Fibroblast of lung (primary cell): ENCODE results near the gene CARMIL3. TPM values are rescaled to one million over a fixed set of nuclear protein-coding genes. Genes with fewer than 3 reads are reported as not detected.

Experiments
- DNase-seq, 2 donors: peaks; one replicate each; pipeline versions ENCODE4 v3.0.0 to v3.0.0-alpha.2; 2010; ENCODE audit warnings: low read depth in 2 of 2
- H2AFZ ChIP-seq: 2 replicates; pipeline ENCODE4 v1.5.1; 2012; ENCODE audit warnings: low read length, control low read depth, inconsistent platforms
- H3K27ac ChIP-seq: 2 replicates; pipeline ENCODE4 v1.5.1; 2011; ENCODE audit warnings: low read length, control low read depth; ENCODE audit not compliant: insufficient read depth
- H3K27me3 ChIP-seq: 2 replicates; pipeline ENCODE4 v1.5.1; 2011; ENCODE audit warnings: mild to moderate bottlenecking, low read length; ENCODE audit not compliant: control insufficient read depth, insufficient read depth
- H3K36me3 ChIP-seq: 2 replicates; pipeline ENCODE4 v1.5.1; 2011; ENCODE audit warnings: low read length; ENCODE audit not compliant: control insufficient read depth, insufficient read depth
- H3K4me1 ChIP-seq: 2 replicates; pipeline ENCODE4 v1.5.1; 2011; ENCODE audit warnings: low read length; ENCODE audit not compliant: control insufficient read depth, insufficient read depth; ENCODE audit errors: extremely low read depth
- H3K4me2 ChIP-seq: 2 replicates; pipeline ENCODE4 v1.5.1; 2011; ENCODE audit warnings: low read length, control low read depth; ENCODE audit not compliant: insufficient read depth; ENCODE audit errors: extremely low read depth
- H3K4me3 ChIP-seq, 4 experiments: fragments of 200-600 bp in 1 of 4; sonication (generic) in 1 of 4; replicated peaks in 1 of 4; 2 replicates each; pipeline ENCODE4 v1.5.1; 2011 to 2016; ENCODE audit warnings: low read length in 4 of 4, low read depth in 3 of 4, mild to moderate bottlenecking in 3 of 4, control low read depth in 2 of 4, inconsistent platforms in 1 of 4, mixed read lengths in 1 of 4; ENCODE audit not compliant: insufficient read depth in 1 of 4; ENCODE audit errors: control extremely low read depth in 1 of 4
- H3K79me2 ChIP-seq: 2 replicates; pipeline ENCODE4 v1.5.1; 2012; ENCODE audit warnings: mild to moderate bottlenecking, low read length, inconsistent platforms; ENCODE audit not compliant: control insufficient read depth, insufficient read depth
- H3K9ac ChIP-seq: 2 replicates; pipeline ENCODE4 v1.5.1; 2011; ENCODE audit warnings: mild to moderate bottlenecking, low read length, control low read depth; ENCODE audit not compliant: insufficient read depth
- H3K9me3 ChIP-seq: 2 replicates; pipeline ENCODE4 v1.5.1; 2012; ENCODE audit warnings: low read depth, low read length; ENCODE audit not compliant: control insufficient read depth, insufficient read depth
- H4K20me1 ChIP-seq: 2 replicates; pipeline ENCODE4 v1.5.1; 2011; ENCODE audit warnings: low read length; ENCODE audit not compliant: control insufficient read depth, insufficient read depth; ENCODE audit errors: extremely low read depth
- CTCF ChIP-seq, 2 donors: IDR thresholded peaks in 1 of 2; conservative IDR thresholded peaks in 1 of 2; 1 replicate in 1 of 2; 2 replicates in 1 of 2; pipeline ENCODE4 v1.5.1; 2011 to 2012; ENCODE audit warnings: low read length in 2 of 2, control low read depth in 1 of 2, inconsistent platforms in 1 of 2, low read depth in 1 of 2, mild to moderate bottlenecking in 1 of 2
- EZH2 ChIP-seq: IDR thresholded peaks from 2 replicates; pipeline ENCODE4 v1.5.1; 2012; ENCODE audit warnings: low read length, control low read depth, mild to moderate bottlenecking; ENCODE audit errors: missing control alignments
- polyA plus RNA-seq, 2 donors: library from polyadenylated mRNA; depleted of rRNA in 1 of 2; stranded (reverse) in 1 of 2; unstranded in 1 of 2; fragments of >200 nt; gene quantifications; 2 replicates each; pipeline ENCODE4 v1.2.1, GENCODE V29; 2011 to 2012; ENCODE audit warnings: missing spikeins in 1 of 2
- total RNA-seq: library from RNA; depleted of rRNA; stranded (reverse); fragments of >200 nt; gene quantifications from 2 replicates; pipeline ENCODE4 v1.2.1, GENCODE V29; 2014

Gene CARMIL3
- total and polyA plus RNA-seq, 2 donors (not counting 1 experiment from before 2014, with no cell fraction given): 0.17 TPM; not detected in 1

- Histone ChIP-seq H3K4me3 (no peak overlapping the region), H3K9ac (no peak overlapping the region), H4K20me1 (no peaks in the 10 kb centered on the region), H3K36me3 (no peaks in the 10 kb centered on the region), H3K27ac (no peak overlapping the region), H3K9me3 (no peaks in the 10 kb centered on the region), H3K79me2 (no peaks in the 10 kb centered on the region), H3K27me3 (no peaks in the 10 kb centered on the region), H3K4me2 (no peak overlapping the region), H2AFZ (no peak overlapping the region), H3K4me1 (no peaks in the 10 kb centered on the region)
- TF ChIP-seq EZH2 (no peak), CTCF (conservative IDR thresholded peaks at IDR 0.05 in 1 of 2, IDR thresholded peaks at IDR 0.05 in 1 of 2; ENCODE audit: low read depth in 1 of 2, low read length in 2 of 2) (no peak)
- no peak for DNase-seq
These were observed 38.1 kb downstream of the CARMIL3 start for GRCh38 chr14:24089890-24090289.

GRCh38 chr14:24092110-24092504 lies 40.3 kb downstream of the CARMIL3 start:
- TF ChIP-seq CTCF (conservative IDR thresholded peaks at IDR 0.05 in 1 of 2, IDR thresholded peaks at IDR 0.05 in 1 of 2; ENCODE audit: low read depth in 1 of 2, low read length in 2 of 2) (no peak), EZH2 (no peak)
- Histone ChIP-seq H3K79me2 (no peaks in the 10 kb centered on the region), H2AFZ (no peak overlapping the region), H4K20me1 (no peaks in the 10 kb centered on the region), H3K4me3 (no peak overlapping the region), H3K4me2 (no peak overlapping the region), H3K36me3 (no peaks in the 10 kb centered on the region), H3K4me1 (peaks cover 2% of the 10 kb centered on the region), H3K9ac (no peak overlapping the region), H3K27me3 (no peaks in the 10 kb centered on the region), H3K9me3 (no peaks in the 10 kb centered on the region), H3K27ac (no peak overlapping the region)
- DNase-seq: no peak

GRCh38 chr14:24092505-24093206 lies 40.8 kb downstream of the CARMIL3 start:
- no peak for DNase-seq

More at GRCh38 chr14:24092505-24093206, 40.8 kb downstream of the CARMIL3 start:
- H4K20me1 ChIP-seq: no peaks in the 10 kb centered on the region
- no peaks in the 10 kb centered on the region for H3K27me3 ChIP-seq
- no peak overlapping the region for H2AFZ ChIP-seq
- peaks cover 2% of the 10 kb centered on the region for H3K4me1 ChIP-seq
- no peak overlapping the region for H3K27ac ChIP-seq
- no peaks in the 10 kb centered on the region for H3K9me3 ChIP-seq
- no peak overlapping the region for H3K9ac ChIP-seq
- no peak for TF ChIP-seq EZH2
- no peak for TF ChIP-seq CTCF (conservative IDR thresholded peaks at IDR 0.05 in 1 of 2, IDR thresholded peaks at IDR 0.05 in 1 of 2; ENCODE audit: low read depth in 1 of 2, low read length in 2 of 2)
- H3K36me3 ChIP-seq: no peaks in the 10 kb centered on the region
- H3K4me2 ChIP-seq: no peak overlapping the region
- H3K4me3 ChIP-seq: no peak overlapping the region
- H3K79me2 ChIP-seq: no peaks in the 10 kb centered on the region
